IMR-90 (cell line): ENCODE measurements around the gene ADCY1. TPM values are rescaled to one million over a fixed set of nuclear protein-coding genes. Genes with fewer than 3 reads are reported as not detected.

ENCODE experiments used
- ATAC-seq: fragments of 200-7000 bp; cut with Tn5 transposase; 2 replicates; pipeline ENCODE4 v1.9.1; 2020; ENCODE audit warnings: low read depth, mild to moderate bottlenecking, moderate library complexity
- BruUV-seq: library from RNA; stranded (reverse); fragments of 400-500 nt; replicated peaks from 2 replicates; lab custom pipeline; 2021; lab: Mats Ljungman, UMichigan
- CTCF ChIA-PET: fragments of 300-600 bp; formaldehyde crosslinking; extraction: SDS; loops from one replicate; lab custom pipeline; 2021; ENCODE audit warnings: antibody characterized with exemption; lab: Yijun Ruan, JAX
- POLR2A ChIA-PET: fragments of 300-600 bp; sonication (Branson Sonifier 250); formaldehyde crosslinking; loops from one replicate; lab custom pipeline; 2022; ENCODE audit warnings: antibody characterized with exemption; ENCODE audit not compliant: unreplicated experiment; lab: Charles Lee
- DNase-seq: peaks from one replicate; pipeline ENCODE4 v3.0.0; 2013
- H2AFZ ChIP-seq: replicated peaks from 2 replicates; pipeline ENCODE3; 2013; ENCODE audit warnings: low read length, mild to moderate bottlenecking; ENCODE audit not compliant: poor library complexity
- H2AK5ac ChIP-seq: 2 replicates; pipeline ENCODE4 v1.6.1; 2013; ENCODE audit warnings: low read depth, low read length, inconsistent platforms
- H2AK9ac ChIP-seq: replicated peaks from 2 replicates; pipeline ENCODE3; 2013; ENCODE audit warnings: mild to moderate bottlenecking, low read depth, low read length, moderate library complexity; ENCODE audit not compliant: poor library complexity
- H2BK120ac ChIP-seq: 2 replicates; pipeline ENCODE4 v1.6.1; 2013; ENCODE audit warnings: low read depth, low read length, inconsistent platforms
- H2BK15ac ChIP-seq: 3 replicates; pipeline ENCODE4 v1.6.1; 2013; ENCODE audit warnings: low read depth, low read length, inconsistent platforms
- H2BK20ac ChIP-seq: 2 replicates; pipeline ENCODE4 v1.6.1; 2013; ENCODE audit warnings: low read depth, mild to moderate bottlenecking, inconsistent platforms, low read length, moderate library complexity
- H2BK5ac ChIP-seq: 2 replicates; pipeline ENCODE4 v1.6.1; 2013; ENCODE audit warnings: mild to moderate bottlenecking, low read depth, low read length, inconsistent platforms; ENCODE audit not compliant: poor library complexity, severe bottlenecking
- H3K14ac ChIP-seq: replicated peaks from 2 replicates; pipeline ENCODE4 v1.6.1; 2013; ENCODE audit warnings: low read depth, low read length, inconsistent platforms
- H3K18ac ChIP-seq: 2 replicates; pipeline ENCODE4 v1.6.1; 2013; ENCODE audit warnings: low read depth, low read length, control low read depth
- H3K23ac ChIP-seq: 2 replicates; pipeline ENCODE4 v1.6.1; 2013; ENCODE audit warnings: low read depth, low read length, inconsistent platforms
- H3K27ac ChIP-seq: 2 replicates; pipeline ENCODE4 v1.5.1; 2013; ENCODE audit warnings: mild to moderate bottlenecking, control low read depth, low read length; ENCODE audit not compliant: insufficient read depth
- H3K27me3 ChIP-seq: 2 replicates; pipeline ENCODE4 v1.6.1; 2013; ENCODE audit warnings: low read length; ENCODE audit not compliant: control insufficient read depth, insufficient read depth
- H3K36me3 ChIP-seq: 2 replicates; pipeline ENCODE4 v1.6.1; 2013; ENCODE audit warnings: low read length, mixed read lengths; ENCODE audit not compliant: control insufficient read depth, insufficient read depth
- H3K4ac ChIP-seq: 2 replicates; pipeline ENCODE4 v1.6.1; 2013; ENCODE audit warnings: low read depth, low read length, inconsistent platforms
- H3K4me1 ChIP-seq: 2 replicates; pipeline ENCODE4 v1.6.1; 2013; ENCODE audit warnings: low read length, mixed read lengths; ENCODE audit not compliant: control insufficient read depth, insufficient read depth
- H3K4me2 ChIP-seq: 2 replicates; pipeline ENCODE4 v1.6.1; 2013; ENCODE audit warnings: low read depth, mild to moderate bottlenecking, control low read depth, low read length, moderate library complexity
- H3K4me3 ChIP-seq: 2 replicates; pipeline ENCODE4 v1.5.1; 2013; ENCODE audit warnings: low read depth, mild to moderate bottlenecking, control low read depth, low read length, moderate library complexity; ENCODE audit not compliant: insufficient read depth
- H3K56ac ChIP-seq: 2 replicates; pipeline ENCODE4 v1.6.1; 2013; ENCODE audit warnings: low read length, inconsistent platforms; ENCODE audit not compliant: insufficient read depth; ENCODE audit errors: extremely low read depth
- H3K79me1 ChIP-seq, 2 experiments: 2 replicates each; pipeline ENCODE4 v1.6.1; 2013; ENCODE audit warnings: low read length in 2 of 2, inconsistent platforms in 1 of 2, low read depth in 1 of 2
- H3K9ac ChIP-seq: 2 replicates; pipeline ENCODE4 v1.6.1; 2013; ENCODE audit warnings: low read depth, low read length, control low read depth
- H3K9me1 ChIP-seq: 2 replicates; pipeline ENCODE4 v1.6.1; 2013; ENCODE audit warnings: low read length, inconsistent platforms; ENCODE audit not compliant: insufficient read depth
- H3K9me3 ChIP-seq: 2 replicates; pipeline ENCODE4 v1.6.1; 2013; ENCODE audit warnings: low read length; ENCODE audit not compliant: control insufficient read depth, insufficient read depth
- H4K20me1 ChIP-seq: 2 replicates; pipeline ENCODE4 v1.6.1; 2013; ENCODE audit warnings: low read length, inconsistent platforms; ENCODE audit not compliant: insufficient read depth
- H4K5ac ChIP-seq: 2 replicates; pipeline ENCODE4 v1.6.1; 2013; ENCODE audit warnings: mild to moderate bottlenecking, low read depth, low read length, control low read depth
- H4K8ac ChIP-seq, 2 experiments: 2 replicates each; pipeline ENCODE4 v1.6.1; 2013; ENCODE audit warnings: low read depth in 2 of 2, low read length in 2 of 2, control low read depth in 1 of 2, inconsistent platforms in 1 of 2
- H4K91ac ChIP-seq: 2 replicates; pipeline ENCODE4 v1.6.1; 2013; ENCODE audit warnings: low read depth, low read length, inconsistent platforms; ENCODE audit not compliant: insufficient read depth
- BHLHE40 ChIP-seq: fragments of 150-350 bp; IDR thresholded peaks from 2 replicates; pipeline ENCODE4 v1.6.1; 2016; ENCODE audit warnings: mild to moderate bottlenecking, low read depth, low read length
- CEBPB ChIP-seq: IDR thresholded peaks from 2 replicates; pipeline ENCODE4 v1.6.1; 2012; ENCODE audit warnings: low read depth, low read length, improper control_type of control experiment
- CHD1 ChIP-seq: IDR thresholded peaks from 2 replicates; pipeline ENCODE4 v1.6.1; 2012; ENCODE audit warnings: low read depth, low read length, improper control_type of control experiment
- ELK1 ChIP-seq: fragments of 150-350 bp; IDR thresholded peaks from 2 replicates; pipeline ENCODE4 v1.6.1; 2016; ENCODE audit warnings: low read depth, mild to moderate bottlenecking, low read length, moderate library complexity, borderline replicate concordance
- FOS ChIP-seq: fragments of 150-350 bp; IDR thresholded peaks from 2 replicates; pipeline ENCODE4 v1.6.1; 2016; ENCODE audit warnings: low read depth, low read length
- MAFK ChIP-seq: IDR thresholded peaks from 2 replicates; pipeline ENCODE4 v1.6.1; 2012; ENCODE audit warnings: low read depth, low read length, improper control_type of control experiment
- MAZ ChIP-seq: IDR thresholded peaks from 2 replicates; pipeline ENCODE4 v1.6.1; 2012; ENCODE audit warnings: low read depth, mild to moderate bottlenecking, low read length, improper control_type of control experiment, moderate library complexity, borderline replicate concordance
- MXI1 ChIP-seq: IDR thresholded peaks from 2 replicates; pipeline ENCODE4 v1.6.1; 2012; ENCODE audit warnings: low read depth, mild to moderate bottlenecking, low read length, moderate library complexity, borderline replicate concordance
- NFE2L2 ChIP-seq: fragments of 150-350 bp; IDR thresholded peaks from 2 replicates; pipeline ENCODE4 v1.6.1; 2016; ENCODE audit warnings: low read depth, mild to moderate bottlenecking, low read length
- POLR2A ChIP-seq: IDR thresholded peaks from 2 replicates; pipeline ENCODE4 v1.6.1; 2012; ENCODE audit warnings: mild to moderate bottlenecking, low read depth, low read length
- RAD21 ChIP-seq: IDR thresholded peaks from 2 replicates; pipeline ENCODE4 v1.6.1; 2012; ENCODE audit warnings: low read length, improper control_type of control experiment
- RCOR1 ChIP-seq: IDR thresholded peaks from 2 replicates; pipeline ENCODE4 v1.6.1; 2012; ENCODE audit warnings: mild to moderate bottlenecking, low read length, improper control_type of control experiment; ENCODE audit not compliant: insufficient replicate concordance
- RFX5 ChIP-seq: IDR thresholded peaks from 2 replicates; pipeline ENCODE4 v1.8.0; 2012; ENCODE audit warnings: low read depth, mild to moderate bottlenecking, low read length, moderate library complexity
- SMC3 ChIP-seq: fragments of 150-350 bp; IDR thresholded peaks from 2 replicates; pipeline ENCODE4 v1.6.1; 2016; ENCODE audit warnings: low read depth, mild to moderate bottlenecking, antibody characterized with exemption, low read length, moderate library complexity
- WGBS, 2 experiments: methylation state at CpG; one replicate each; pipeline versions ENCODE4 v1.1.5 to v1.1.7; 2013; ENCODE audit warnings: missing lambda C conversion rate in 2 of 2; ENCODE audit not compliant: insufficient read length in 1 of 2; ENCODE audit errors: extremely low coverage in 2 of 2; 5-methylcytosine and 5-hydroxymethylcytosine counted together
- dilution Hi-C: fragments of 300-500 bp; cut with HindIII; formaldehyde crosslinking; loops from one replicate; pipeline ENCODE4 v1.14.3; 2018; ENCODE audit warnings: low sequenced_read_pairs; ENCODE audit not compliant: unreplicated experiment
- in situ Hi-C: fragments of 300-500 bp; cut with MboI; formaldehyde crosslinking; loops from 3 replicates; pipeline ENCODE4 v1.14.3; 2019; ENCODE audit warnings: low sequenced_read_pairs, inconsistent platforms, mixed read lengths
- intact Hi-C: fragments of 100-400 bp; cut with micrococcal nuclease; formaldehyde crosslinking; loops from 2 replicates; pipeline ENCODE4 v1.10.0; 2022
- polyA plus RNA-seq, 3 experiments: library from polyadenylated mRNA; depleted of rRNA; stranded (reverse); fragments of >200 nt; gene quantifications; 2 replicates each; pipeline ENCODE4 v1.2.3, GENCODE V29; 2012; ENCODE audit warnings: low replicate concordance in 1 of 3
- total RNA-seq: library from RNA; depleted of rRNA; stranded (reverse); fragments of >200 nt; gene quantifications from 2 replicates; pipeline ENCODE4 v1.2.3, GENCODE V29; 2012
- TF ChIP-seq, protein P1 (sequence below): fragments of 150-350 bp; IDR thresholded peaks from 2 replicates; pipeline ENCODE4 v1.6.1; 2017; ENCODE audit warnings: mild to moderate bottlenecking, antibody characterized with exemption, low read length, low read depth
- TF ChIP-seq, protein P2 (sequence below): conservative IDR thresholded peaks from 2 replicates; pipeline ENCODE4 v1.5.1; 2012; ENCODE audit warnings: mild to moderate bottlenecking, low read depth, low read length, improper control_type of control experiment

The ADCY1 gene
- total and polyA plus RNA-seq, 2 of the 4 experiments (the other 2 are of a cell fraction) = 0.18 to 0.24 TPM

DNA sequence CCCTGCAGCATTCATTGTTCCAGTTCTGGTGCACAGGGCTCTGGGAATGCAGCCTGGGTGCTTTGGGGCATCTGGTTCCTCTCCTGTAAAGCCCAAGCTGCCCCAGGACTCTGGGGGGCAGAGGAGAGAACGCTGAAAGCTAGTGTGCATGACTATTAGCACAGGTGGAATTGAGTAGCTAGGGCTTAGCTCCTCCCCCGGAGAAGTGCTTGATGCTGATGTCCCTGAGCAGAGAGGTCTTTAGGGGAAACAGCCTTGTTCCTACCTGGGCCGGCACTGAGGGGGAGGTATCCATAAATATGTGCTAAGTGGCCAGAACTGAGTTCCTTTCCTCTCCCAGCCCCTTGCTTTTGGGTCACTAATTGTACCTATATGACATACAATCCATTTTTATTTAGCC is 3.9 kb downstream of the ADCY1 start:
- Histone ChIP-seq H3K27ac (no peak overlapping the region), H3K79me1 (no peaks in the 10 kb centered on the region), H2AFZ (no peak overlapping the region), H3K4me1 (peaks cover 2% of the 10 kb centered on the region; the same call in 1 of the 2 replicates), H3K9me1 (no peaks in the 10 kb centered on the region), H3K23ac (no peak overlapping the region), H3K9me3 (no peaks in the 10 kb centered on the region; the same call in 1 of the 2 replicates), H3K27me3 (peaks cover 62% of the 10 kb centered on the region), H4K8ac (no peak overlapping the region), H4K20me1 (no peaks in the 10 kb centered on the region), H4K91ac (no peak overlapping the region), H3K9ac (no peak overlapping the region), H3K4me2 (no peak overlapping the region), H3K4ac (no peak overlapping the region), H2BK20ac (no peak overlapping the region), H2AK5ac (no peak overlapping the region), H4K5ac (no peak overlapping the region), H3K18ac (no peak overlapping the region), H3K14ac (no peak overlapping the region), H2BK5ac (no peak overlapping the region), H3K36me3 (no peaks in the 10 kb centered on the region), H3K4me3 (no peak overlapping the region), H2BK15ac (no peak overlapping the region), H3K56ac (no peak overlapping the region), H2AK9ac (no peak overlapping the region), H2BK120ac (no peak overlapping the region)
- dilution Hi-C loops = no loop called here
- no TSS peak for BruUV-seq
- WGBS, 2 experiments = no CpG with 5 or more reads among the region's 3 CpGs
- intact Hi-C loops = no loop called here
- DNase-seq (no peak), ATAC-seq (no peak)
- POLR2A ChIA-PET = no interaction called here
- TF ChIP-seq NFE2L2 (no peak), MAZ (no peak), RFX5 (no peak), FOS (no peak), MAFK (no peak), SMC3 (no peak), POLR2A (no peak), MXI1 (no peak), CHD1 (no peak), CEBPB (no peak), RCOR1 (no peak), BHLHE40 (no peak), ELK1 (no peak), RAD21 (no peak)
- TF ChIP-seq, protein P1, sequence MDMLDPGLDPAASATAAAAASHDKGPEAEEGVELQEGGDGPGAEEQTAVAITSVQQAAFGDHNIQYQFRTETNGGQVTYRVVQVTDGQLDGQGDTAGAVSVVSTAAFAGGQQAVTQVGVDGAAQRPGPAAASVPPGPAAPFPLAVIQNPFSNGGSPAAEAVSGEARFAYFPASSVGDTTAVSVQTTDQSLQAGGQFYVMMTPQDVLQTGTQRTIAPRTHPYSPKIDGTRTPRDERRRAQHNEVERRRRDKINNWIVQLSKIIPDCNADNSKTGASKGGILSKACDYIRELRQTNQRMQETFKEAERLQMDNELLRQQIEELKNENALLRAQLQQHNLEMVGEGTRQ = no peak
- TF ChIP-seq, protein P2, sequence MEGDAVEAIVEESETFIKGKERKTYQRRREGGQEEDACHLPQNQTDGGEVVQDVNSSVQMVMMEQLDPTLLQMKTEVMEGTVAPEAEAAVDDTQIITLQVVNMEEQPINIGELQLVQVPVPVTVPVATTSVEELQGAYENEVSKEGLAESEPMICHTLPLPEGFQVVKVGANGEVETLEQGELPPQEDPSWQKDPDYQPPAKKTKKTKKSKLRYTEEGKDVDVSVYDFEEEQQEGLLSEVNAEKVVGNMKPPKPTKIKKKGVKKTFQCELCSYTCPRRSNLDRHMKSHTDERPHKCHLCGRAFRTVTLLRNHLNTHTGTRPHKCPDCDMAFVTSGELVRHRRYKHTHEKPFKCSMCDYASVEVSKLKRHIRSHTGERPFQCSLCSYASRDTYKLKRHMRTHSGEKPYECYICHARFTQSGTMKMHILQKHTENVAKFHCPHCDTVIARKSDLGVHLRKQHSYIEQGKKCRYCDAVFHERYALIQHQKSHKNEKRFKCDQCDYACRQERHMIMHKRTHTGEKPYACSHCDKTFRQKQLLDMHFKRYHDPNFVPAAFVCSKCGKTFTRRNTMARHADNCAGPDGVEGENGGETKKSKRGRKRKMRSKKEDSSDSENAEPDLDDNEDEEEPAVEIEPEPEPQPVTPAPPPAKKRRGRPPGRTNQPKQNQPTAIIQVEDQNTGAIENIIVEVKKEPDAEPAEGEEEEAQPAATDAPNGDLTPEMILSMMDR = no peak
- in situ Hi-C loops = no loop called here
- CTCF ChIA-PET = no interaction called here
